ENCODE results near the gene ADAMTS10.
"Not testable (repeated sequence)": the region's sequence is repeated elsewhere in the genome, so short reads cannot be mapped to it uniquely, and the experiment has no call there.

The ADAMTS10 gene

DNA sequence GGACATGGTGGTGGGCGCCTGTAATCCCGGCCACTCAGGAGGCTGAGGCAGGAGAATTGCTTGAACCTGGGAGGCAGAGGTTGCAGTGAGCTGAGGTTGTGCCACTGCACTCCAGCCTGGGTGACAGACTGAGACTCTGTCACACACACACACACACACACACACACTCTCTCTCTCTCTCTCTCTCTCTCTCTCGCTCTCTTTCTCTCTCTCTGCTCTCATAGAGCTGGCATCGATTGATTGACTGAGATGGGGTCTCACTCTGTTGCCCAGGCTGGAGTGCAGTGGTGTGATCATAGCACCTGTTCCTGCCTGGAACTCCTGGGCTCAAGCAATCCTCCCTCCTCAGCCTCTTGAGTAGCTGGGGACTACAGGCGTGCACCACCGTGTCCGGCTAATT is 56.8 kb downstream of the ADAMTS10 start:
- DNase-seq: not testable (repeated sequence)

DNA sequence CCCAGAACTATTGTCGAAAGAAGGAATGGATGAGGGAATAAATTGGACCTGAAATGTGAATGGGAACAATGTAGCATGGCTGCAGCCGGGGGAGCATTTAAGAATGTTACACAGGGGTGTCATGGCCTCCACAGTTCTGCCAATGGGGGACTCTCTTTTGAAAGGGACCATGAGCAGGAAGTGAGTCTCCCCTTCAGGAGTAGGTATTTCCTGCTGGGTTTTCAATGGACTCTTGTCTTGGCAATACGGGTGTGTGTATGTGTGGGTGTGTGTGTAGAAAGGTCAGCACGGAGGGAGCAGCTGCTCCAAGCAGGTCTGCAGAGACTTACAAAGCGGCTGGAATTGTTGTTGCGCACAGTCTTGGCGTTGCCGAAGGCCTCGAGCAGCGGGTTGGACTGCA is 57.7 kb downstream of the ADAMTS10 start:
- peak; percentile 56 for DNase-seq

DNA sequence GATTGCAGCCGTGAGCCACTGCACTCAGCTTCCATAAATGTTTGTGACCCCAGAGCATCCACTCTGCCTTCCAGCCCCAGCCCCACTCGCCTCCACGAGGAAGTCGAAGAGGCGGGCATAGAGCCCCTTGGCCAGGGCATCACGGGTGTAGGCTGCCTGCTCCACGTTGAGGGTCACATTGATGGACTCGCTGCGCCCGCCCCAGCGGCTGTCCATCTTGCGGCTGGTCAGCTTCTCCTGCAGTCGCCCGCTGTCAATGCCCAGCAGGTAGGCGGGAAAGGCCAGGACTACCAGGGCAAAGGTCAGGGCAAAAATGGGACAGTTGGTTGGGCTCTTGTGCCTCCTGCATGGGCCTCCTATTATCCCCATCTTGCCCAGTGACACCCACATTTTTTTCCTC is 60.4 kb downstream of the ADAMTS10 start:
- no peak for DNase-seq

DNA sequence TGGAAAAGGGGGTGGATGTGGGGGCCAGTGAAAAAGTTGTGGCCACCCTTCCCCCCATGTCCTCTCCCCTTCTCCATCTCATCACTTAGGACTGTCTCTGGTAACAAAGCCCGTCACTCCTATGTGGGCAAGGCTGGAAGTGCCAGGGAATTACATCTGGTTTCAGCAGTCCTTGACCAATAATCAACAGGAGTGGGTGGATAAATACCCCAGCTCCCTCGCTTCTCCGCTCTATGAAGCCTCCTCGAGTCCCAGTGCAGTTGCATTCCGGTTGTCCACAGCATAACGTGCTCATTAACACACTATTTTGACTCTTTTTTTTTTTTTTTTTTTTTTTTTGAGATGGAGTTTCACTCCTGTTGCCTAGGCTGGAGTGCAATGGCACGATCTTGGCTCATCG is 64.8 kb downstream of the ADAMTS10 start:
- DNase-seq: no peak

DNA sequence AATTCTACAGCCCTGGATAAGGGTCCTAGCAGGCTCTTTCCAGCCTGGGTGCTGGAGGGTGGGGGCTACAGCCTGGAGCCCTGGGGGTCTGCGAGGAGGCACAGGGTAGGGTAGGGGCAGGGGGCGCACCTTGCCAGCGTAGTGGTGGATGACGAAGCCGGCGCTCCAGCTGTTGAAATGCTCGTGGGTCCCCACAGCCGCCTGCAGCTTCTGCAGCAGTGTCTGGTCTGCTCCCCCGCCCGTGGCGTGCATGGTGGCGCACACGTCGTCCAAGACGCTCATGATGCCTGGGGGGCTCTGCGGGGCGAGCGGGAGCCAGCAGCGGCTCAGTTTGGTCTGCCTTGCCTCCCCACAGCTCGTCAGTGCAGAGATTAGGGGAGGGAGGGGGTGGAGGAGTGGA is 66.3 kb downstream of the ADAMTS10 start:
- no peak for DNase-seq

DNA sequence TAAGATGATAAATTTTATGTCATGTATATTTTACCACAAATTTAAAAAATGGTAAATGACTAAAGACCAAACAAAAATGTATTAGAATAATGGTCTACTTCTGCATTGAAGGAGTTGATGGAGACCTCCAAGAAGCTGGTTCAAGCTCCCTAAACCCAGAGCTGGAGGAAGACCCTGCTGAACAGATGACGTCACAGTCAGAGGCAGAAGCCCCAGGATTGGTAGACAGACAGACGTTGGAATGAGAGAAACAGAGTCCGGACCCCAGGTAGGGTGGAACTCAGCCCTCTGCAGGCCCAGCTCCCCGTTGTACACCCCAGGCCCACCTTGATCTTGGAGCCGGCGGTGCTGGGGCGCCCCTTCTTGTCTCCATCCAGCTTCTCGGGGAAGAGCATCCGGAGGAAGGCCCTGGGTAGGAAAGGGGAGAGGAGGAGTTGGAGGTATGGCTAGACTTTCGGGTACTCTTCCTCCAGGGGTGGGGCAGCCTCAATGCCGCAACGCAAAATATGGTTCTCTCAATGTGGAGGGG is 70.8 kb downstream of the ADAMTS10 start:
- no peak for DNase-seq

DNA sequence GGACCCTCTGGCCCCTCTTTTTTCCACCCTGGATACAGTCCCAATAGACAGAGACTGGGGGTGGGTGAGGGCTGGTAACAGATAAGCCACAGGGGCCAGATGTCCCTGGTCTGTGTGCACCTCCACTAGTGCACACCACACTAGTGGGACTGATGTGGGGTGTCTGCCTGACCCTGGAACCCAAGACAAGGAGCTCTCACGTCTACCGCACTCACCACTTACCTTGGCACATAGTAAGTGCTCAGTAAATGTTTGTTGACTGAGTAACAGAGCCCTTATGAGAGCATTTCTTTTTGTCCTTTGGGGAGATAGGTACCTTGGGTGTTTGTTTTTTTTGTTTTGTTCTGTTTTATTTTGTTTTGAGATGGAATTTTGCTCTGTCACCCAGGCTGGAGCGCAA is 73.4 kb downstream of the ADAMTS10 start:
- no peak for DNase-seq

DNA sequence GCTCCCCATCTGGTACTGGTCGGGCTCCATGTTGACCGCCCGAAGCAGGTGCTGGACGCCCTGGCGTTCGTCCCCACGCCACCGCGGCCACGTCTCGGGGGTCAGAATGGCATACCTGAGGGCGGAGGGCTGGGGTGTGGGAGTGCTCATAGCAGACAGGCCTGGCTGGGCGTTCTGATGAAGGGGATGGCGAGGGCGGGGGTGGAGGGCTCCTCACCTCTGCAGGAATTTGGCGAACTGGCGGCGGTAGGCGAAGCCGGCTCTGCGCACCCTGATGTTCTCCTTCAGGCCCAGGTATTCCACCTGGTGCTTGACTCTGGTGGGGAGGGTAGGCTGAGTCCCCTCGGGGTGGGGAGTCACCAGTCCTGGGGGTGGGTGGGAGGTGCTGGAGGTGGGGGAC is 74.2 kb downstream of the ADAMTS10 start:
- no peak for DNase-seq

DNA sequence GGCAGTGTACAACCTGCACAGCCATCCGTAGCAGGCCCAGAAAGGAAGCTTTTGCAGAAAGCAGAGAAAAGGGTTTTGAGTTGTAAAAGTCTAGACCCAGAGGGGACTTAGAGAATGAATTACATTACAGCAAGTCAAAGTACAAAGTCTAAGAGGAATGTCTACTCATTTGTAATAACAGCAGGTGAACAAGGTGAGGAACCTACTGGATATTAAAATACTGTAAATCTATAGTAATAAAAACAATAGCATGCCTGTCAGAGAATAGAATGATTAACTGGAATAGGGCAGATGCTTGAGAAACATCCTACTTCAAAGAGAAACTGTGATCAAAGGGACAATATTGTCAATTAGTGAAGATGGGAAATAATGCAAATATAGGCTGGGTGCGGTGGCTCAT is 78.3 kb downstream of the ADAMTS10 start:
- DNase-seq: no peak

DNA sequence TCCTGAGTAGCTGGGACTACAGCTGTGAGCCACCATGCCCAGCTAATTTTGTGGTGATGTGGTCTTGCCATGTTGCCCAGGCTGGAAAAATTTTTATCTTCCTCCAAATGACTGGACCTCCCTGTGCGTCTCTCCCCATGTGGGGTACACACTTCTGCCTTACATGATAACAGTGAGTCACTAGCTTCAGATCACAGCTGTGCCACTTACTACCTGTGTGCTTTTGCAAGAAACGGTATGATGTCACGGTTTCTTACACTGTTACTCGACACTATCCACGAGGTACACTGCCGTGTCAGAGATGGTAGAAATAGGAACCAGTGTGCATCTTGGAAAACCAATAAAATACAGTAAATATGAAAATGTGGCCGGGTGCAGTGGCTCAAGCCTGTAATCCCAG is 79.0 kb downstream of the ADAMTS10 start:
- DNase-seq: peak; percentile 8

Measured in hematopoietic multipotent progenitor cell treated with erythropoietin and hydrocortisone succinate and interleukin-3 and kit ligand, for 8 days (in vitro differentiated cells).